Eye (tissue), 1 donor: ENCODE data around the gene PHF20.
"Not testable (repeated sequence)": the region's sequence is repeated elsewhere in the genome, so short reads cannot be mapped to it uniquely, and the experiment has no call there.

Experiments used
- DNase-seq: peaks from one replicate; pipeline ENCODE4 v3.0.0-alpha.2; 2015

PHF20 gene

DNA sequence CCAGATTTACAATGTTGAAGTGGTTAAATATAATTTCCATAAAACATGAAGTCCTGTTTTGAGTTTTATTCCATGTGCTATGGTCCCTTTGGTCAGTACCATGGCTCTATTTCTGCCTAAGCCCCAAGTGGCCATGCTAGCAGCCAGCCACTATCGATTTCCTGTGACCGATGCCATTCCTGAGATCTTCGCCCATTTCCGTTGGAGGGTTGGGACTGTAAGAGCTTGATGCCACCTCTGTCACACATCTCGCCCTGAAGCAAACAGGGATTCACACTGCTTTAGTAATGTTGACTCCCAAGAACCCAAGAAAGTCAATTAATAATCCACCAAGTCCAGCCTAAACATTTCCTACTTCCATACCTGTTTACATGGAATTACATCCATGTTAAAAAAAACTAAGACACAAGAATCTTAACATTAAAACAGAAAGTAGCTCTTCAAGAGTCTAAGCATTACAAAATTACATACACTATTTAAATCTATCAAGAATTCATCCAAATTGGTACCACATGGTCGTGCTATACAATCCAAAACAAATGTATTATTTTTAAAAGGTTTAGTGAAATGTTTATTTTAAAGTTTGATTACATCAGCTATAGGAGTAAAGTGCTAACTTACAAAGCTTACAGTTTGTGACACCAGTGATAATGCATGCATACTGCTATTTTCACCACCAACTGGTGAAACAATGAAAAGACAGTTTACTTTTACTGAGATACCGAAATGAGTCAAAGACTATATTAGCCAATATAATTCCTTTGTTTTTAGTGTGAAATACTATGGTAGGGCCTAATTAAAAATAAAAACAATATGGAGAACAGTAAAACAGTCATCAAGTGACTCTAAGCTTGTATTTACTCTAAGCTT, 32.3 kb upstream of the PHF20 start:
- no peak for DNase-seq

DNA sequence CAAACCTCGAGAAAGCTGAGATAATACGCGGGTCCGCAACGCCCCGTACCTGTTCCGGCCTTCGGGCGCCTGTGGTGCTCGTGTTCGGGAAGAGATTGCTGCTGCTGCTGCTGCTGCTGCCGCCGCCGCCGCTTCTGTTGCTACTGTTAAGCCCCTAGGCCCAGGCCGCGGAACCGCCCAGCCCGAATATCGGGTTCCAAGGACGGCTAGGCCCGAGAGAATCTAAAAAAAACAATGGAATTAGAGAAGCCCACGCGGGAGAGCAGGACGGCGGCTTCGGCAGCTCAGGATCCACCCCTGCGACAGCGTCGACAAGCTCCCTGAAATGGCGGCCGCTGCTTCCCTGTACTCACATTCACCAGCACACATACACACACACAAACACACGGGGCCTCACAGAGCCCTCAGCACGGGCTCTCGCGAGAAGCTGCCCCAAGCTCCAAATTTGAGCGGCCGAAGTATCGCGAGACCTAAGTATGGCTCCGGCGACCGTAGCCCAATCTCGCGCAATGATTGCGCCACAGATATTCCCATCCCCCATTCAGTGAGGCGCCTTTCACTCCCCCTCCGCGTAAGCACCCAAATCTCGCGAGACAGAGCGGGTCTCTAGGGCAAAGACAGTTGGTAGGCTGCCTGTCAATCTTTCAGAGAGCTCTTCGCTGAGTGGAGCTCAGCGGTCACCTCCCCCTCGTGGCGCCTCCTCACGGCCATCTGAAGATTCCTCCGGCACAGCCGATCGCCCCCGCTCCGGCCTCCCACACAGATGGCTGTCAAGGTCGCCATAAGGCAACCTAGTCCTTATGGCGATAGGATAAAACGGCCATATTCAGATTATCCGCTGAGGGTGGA, 29.7 kb upstream of the PHF20 start, which contains the start of gene RBM39:
RBM39 (minus strand) TSS at position 369 of the 849 bp plus-strand sequence. CDS start 1,386 bp downstream, outside the sequence.
- DNase-seq: peak; percentile 100

DNA sequence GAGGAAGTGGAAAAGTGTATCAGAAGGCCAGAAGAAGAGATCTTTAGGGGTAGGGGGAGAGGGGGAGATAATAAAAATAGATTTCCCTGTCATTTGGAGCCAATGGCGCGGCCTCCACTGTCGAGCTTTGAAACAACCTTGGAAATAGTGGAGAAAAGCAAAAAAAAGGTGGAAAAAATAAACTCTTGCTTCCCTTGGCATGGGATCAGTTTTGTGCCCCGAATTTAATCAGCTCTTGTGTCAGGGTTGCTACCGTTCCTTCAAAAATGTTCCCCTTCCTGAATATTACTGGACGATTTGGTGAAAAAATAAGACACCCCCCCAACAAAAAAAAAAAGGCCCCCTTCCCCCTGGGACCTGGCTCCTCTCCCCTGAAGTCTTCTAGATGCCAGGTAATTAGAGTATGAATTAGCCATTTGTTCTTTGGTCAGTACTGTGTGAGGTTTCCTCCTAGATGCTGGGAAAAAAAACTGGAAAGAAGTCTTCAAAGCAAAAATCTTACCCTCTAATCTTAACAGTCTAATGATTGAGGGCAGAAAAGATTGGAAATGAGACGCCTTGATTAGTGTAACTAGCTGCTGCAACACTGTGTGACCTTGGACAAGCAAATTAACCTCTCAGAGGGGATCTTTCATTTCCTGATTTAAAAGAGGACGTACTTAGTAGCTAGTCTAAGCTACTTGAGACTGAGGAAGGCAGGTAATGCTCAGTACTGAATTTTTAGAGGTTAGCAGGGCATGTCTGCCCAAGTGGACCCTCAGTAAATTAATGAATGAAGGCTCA, 28.9 kb upstream of the PHF20 start:
- peak; percentile 77 for DNase-seq

DNA sequence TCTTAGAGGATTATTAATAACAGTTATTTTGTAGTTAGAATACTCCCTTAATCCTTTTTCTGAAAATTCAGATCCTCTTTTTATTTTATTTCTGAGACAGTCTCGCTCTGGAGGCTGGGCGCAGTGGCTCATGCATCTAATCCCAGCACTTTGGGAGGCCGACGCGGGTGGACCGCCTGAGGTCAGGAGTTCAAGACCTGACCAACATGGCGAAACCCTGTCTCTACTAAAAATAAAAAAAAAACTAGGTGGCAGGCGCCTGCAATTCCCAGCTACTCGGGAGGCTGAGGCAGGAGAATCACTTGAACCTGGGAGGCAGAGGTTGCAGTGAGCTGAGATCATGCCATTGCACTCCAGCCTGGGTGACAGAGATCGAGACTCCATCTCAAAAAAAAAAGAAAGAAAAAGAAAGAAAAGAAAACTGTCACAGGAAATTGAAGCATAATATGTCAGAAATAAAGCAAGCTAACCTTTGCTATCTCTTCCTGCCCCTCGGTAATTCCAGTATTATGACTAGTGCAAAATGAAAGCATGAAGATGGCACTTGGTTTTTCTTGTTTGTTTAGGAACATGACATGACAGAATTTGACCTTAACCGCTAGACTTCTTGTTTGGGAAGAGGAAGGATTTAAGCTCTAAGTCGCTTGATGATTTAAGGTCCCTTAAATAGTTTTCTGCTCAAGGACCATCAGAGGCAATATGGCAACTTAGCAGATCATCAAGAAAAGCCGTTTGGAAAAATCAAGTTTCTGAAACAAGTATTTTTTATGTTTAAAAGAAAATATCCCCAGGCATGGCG, 27.9 kb upstream of the PHF20 start:
- no peak for DNase-seq

GRCh38 chr20:35744492-35744841, 27.3 kb upstream of the PHF20 start:
- not testable (repeated sequence) for DNase-seq

GRCh38 chr20:35750611-35751010, 21.2 kb upstream of the PHF20 start:
- DNase-seq: peak; percentile 33

GRCh38 chr20:35756404-35756803, 15.4 kb upstream of the PHF20 start:
- no peak for DNase-seq

DNA sequence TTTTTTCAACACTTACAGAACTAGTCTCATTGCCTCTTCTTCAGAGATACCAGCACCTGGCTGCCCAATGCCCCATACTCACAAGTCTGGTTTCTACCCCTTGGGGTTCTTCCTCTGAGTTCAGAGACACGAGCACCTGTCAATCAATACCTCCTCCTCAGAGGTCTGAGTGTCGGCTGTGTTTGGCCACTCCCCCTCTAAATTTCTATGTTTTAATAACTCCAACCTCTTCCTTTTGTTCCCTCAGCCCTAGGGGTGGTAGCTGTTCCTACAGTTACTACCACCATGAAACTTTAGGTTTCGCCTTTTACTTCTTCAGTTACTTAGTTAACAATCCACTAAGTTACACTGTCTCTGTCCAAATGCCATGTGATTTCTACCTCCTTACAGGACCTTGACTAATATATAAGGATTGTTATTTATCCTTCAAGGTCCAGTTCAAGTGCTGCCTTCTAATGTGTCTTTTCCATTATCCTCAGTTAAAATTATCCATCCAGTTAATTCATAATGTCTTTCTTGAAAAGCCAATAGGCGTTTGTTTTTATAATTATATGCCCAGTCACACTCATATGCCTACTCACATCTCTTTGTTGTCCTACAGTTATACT, 14.6 kb upstream of the PHF20 start:
- DNase-seq: no peak

- not testable (repeated sequence) for DNase-seq
These were observed 10.3 kb upstream of the PHF20 start for GRCh38 chr20:35761548-35761947.

DNA sequence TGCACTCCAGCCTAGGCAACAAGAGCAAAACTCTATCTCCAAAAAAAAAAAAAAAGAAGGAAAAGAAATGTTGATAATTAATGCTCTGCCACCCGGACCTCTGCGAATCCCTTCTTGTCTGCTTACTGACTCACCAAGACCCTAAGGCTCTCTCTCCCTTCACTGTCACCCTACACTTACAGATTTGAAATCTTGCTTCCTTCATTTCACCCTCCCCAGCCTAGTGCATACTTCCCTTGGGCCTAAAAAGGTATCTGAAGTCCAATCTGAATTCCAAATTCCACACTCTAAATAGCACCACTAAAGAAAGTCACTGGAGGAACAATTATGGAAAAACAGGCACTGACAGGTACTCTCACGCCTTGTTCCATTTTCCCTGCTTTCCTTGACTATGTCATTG, 9.4 kb upstream of the PHF20 start:
- no peak for DNase-seq

- not testable (repeated sequence) for DNase-seq
These were observed 6.9 kb upstream of the PHF20 start for GRCh38 chr20:35764936-35765335.

GRCh38 chr20:35766843-35767242, 5.0 kb upstream of the PHF20 start:
- no peak for DNase-seq

DNA sequence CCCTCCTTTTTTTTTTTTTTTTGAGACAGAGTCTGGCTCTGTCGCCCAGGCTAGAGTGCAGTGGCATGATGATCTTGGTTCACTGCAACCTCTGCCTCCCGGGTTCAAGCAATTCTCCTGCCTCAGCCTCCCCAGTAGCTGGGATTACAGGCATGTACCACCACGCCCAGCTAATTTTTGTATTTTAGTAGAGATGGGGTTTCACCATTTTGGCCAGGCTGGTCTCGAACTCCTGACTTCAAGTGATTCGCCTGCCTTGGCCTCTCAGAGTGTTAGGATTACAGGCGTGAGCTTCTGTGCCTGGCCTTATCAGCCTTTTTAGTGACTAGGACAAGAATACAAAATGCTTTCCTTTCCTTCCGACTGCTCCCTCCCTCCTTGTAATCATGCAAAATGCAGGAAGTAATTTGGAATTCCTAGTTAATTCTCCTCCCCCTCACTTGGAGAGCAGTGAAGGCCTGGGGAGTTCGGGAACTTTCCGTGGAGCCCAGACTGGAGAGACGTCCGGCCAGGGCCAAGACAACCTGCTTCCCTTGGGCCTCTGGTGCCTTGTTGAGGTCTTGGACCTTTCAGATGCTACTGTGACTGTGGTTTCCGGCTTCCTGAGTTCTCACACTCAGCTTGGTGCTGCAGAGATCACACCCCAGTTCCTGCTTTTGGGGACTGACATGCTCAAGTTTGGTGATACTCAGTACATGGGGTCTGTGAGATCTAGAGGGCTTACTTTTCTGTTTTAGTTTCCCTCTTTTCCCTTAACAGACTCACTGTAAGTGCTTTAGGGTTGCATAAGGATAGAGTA, 3.9 kb upstream of the PHF20 start:
- no peak for DNase-seq

- DNase-seq: peak; percentile 88
These were observed 2.8 kb upstream of the PHF20 start for GRCh38 chr20:35768731-35769664.

DNA sequence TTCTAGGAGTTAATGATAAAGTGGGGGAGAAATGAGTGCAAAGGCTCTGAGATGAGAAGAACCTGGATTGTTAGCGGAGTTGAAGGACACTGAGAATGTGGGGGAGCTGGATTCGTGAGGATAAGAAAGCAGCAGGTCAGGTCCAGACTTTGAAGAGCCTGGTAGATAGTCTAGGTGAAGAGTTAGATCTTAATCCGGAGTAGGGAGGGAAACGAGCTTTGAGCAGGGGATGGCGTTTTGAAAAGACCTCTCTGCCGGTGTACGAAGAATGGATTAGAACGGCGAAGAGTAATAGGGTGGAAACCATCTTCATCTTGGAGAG, 487 bp upstream of the PHF20 start:
- no peak for DNase-seq

DNA sequence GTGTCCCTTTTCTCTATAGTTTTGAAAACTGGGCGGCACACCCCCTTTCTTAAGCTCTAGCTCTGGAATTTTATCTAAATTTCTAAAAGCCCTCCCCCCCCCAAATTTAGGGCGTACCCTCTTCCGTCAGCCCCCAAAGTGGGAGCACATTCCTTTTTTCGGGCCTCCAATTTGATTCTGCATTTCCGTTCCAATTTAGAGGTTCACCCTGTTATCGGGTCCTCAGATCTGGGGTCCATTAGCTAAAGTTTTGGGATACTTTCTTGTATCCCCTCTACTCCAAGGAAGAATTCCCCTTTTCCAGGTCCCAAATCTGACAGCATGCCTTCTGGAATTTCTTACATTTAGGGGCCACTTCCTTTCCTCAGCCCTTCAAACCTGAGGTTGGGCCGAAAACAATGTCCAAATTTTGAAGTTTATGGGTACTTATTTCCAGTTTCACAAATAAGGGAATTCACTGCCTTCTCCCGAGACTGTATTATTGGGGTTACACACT, 796 bp downstream of the PHF20 start:
- DNase-seq: no peak

DNA sequence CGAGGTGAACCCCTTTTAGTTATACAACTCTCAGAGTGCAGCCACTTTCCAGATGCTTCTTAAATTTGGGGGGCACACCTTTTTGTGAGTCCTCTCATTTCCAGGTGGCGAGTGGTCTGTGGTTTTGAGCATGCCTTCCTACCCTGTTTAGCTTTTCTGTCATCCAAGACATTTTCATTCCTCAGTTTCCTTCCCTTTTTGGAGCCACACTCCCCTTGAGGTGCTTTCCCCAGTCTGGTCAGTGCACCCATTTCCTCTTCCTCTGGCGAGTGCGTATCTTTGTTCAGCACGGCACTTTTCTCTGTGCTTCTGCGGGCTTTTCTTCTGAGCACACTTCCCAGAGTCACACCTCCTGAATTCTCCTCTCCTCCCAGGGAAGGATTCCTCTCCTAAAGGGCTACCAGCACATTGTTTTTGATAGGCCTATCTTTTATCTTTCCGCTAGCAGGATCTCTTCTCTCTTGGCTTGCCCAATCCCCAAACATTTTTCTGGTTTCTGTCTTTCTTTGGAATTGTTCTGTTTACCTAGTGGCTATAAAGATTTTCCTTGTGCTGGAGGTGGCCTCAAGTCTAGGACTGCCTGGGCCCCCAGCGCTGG, 1.4 kb downstream of the PHF20 start:
- no peak for DNase-seq

DNA sequence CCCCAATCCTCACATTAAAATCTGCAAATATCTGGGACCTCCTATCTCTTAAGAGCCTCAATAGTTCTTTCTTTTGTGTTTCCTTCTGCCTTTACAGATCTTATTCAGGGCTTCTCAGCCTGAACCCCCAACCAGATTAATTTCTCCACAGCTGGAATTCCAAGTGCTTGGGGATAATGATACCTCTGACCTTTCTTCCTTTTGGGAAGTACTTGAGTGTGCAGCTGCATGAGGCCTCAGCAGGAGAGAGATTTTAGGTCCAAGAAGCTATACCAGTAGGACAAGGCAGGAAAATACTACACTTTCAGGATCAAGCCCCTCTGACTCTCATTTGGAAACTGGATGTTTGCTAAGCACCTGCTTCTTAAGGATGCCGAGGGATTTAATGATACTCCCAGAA, 2.6 kb downstream of the PHF20 start:
- no peak for DNase-seq

DNA sequence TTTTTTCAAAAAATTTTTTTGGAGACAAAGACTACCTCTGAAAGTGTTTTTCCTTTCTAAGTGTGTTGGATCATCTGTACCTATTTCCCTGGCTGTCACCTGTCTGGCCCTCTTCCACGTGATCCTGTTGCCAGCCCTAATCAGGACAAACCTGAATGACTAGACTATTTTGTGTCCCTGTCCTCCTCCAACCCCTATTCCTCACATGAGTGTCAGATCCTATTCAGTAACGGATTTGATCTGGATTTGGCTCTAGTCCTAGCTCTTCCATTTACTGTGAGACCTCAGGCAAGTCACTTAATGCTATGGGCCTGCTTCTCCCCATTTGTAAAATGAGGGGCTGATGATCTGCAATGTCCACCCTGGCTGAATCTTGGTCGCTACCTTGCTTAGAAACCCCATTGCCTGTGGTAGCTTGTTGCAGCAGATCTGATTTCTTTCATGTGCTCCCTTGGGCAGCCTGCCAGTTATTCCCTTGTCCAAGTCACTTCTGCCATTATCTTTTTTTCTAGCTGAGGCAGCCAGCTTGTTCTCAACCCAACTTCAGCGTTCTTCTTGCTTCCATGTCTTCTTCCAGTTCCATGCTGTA, 4.8 kb downstream of the PHF20 start:
- DNase-seq: peak; percentile 28
